Tibial nerve (tissue), 4 donors: ENCODE results near the gene SRGAP2B.
"Not testable (repeated sequence)": the region's sequence is repeated elsewhere in the genome, so short reads cannot be mapped to it uniquely, and the experiment has no call there.

Source experiments
- EP300 ChIP-seq, 2 donors: sonication (generic); formaldehyde crosslinking; IDR thresholded peaks; one replicate each; pipeline ENCODE4 v1.6.1; 2017; ENCODE audit warnings: antibody characterized with exemption in 2 of 2, mild to moderate bottlenecking in 1 of 2
- POLR2A ChIP-seq, 2 donors: fragments of 450-650 bp; IDR thresholded peaks; one replicate each; pipeline ENCODE4 v1.6.1; 2017; ENCODE audit warnings: antibody characterized with exemption in 2 of 2, mild to moderate bottlenecking in 2 of 2, moderate library complexity in 2 of 2
- TF ChIP-seq, protein P1 (sequence below), 5 experiments: fragments of 200-600 bp in 3 of 5; fragments of 450-650 bp in 2 of 5; sonication (generic) in 3 of 5; IDR thresholded peaks; one replicate each; pipeline ENCODE4 v1.5.1; 2016 to 2019; ENCODE audit warnings: antibody characterized with exemption in 5 of 5, mild to moderate bottlenecking in 3 of 5, moderate library complexity in 2 of 5

DNA sequence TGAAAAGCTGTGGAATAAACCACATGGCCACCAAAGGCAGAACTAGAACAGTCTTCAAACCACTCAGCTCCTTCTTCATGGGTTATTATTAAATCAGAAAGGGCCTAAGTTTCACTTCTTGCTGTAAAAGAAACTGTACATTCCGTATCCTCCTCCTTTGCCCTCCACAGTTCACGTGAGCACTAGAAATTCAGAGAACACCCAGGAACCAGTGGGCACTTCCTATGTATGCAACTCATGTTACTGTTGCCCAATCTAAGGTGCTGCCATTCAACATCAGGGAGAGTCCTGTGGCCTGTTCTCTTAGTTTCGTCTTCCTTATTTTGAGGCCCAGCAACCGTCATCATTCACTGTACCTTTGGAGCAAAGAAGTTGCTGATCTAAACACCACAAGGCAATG is 86.7 kb downstream of the SRGAP2B start:
- TF ChIP-seq, protein P1, sequence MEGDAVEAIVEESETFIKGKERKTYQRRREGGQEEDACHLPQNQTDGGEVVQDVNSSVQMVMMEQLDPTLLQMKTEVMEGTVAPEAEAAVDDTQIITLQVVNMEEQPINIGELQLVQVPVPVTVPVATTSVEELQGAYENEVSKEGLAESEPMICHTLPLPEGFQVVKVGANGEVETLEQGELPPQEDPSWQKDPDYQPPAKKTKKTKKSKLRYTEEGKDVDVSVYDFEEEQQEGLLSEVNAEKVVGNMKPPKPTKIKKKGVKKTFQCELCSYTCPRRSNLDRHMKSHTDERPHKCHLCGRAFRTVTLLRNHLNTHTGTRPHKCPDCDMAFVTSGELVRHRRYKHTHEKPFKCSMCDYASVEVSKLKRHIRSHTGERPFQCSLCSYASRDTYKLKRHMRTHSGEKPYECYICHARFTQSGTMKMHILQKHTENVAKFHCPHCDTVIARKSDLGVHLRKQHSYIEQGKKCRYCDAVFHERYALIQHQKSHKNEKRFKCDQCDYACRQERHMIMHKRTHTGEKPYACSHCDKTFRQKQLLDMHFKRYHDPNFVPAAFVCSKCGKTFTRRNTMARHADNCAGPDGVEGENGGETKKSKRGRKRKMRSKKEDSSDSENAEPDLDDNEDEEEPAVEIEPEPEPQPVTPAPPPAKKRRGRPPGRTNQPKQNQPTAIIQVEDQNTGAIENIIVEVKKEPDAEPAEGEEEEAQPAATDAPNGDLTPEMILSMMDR (IDR thresholded peaks at IDR 0.05) = not testable (repeated sequence)
- not testable (repeated sequence) for TF ChIP-seq POLR2A, EP300 (IDR thresholded peaks at IDR 0.05)
